MCF 10A (cell line): ENCODE results near the gene KLHL30. TPM values are rescaled to one million over a fixed set of nuclear protein-coding genes. Genes with fewer than 3 reads are reported as not detected.

Source experiments
- BruUV-seq: library from RNA; stranded (reverse); fragments of 400-500 nt; replicated peaks from 2 replicates; lab custom pipeline; 2021; lab: Mats Ljungman, UMichigan
- CTCF ChIA-PET: fragments of 300-600 bp; sonication (Branson Sonifier 250); formaldehyde crosslinking; extraction: SDS; loops from one replicate; lab custom pipeline; 2021; ENCODE audit warnings: antibody characterized with exemption, inconsistent platforms; lab: Yijun Ruan, JAX
- POLR2A ChIA-PET: fragments of 300-600, 350-650 bp; sonication (Branson Sonifier 250); formaldehyde crosslinking; extraction: SDS; loops from one replicate; lab custom pipeline; 2020; ENCODE audit warnings: antibody characterized with exemption, inconsistent platforms; lab: Yijun Ruan, JAX
- DNase-seq: peaks from one replicate; pipeline ENCODE4 v3.0.0-alpha.2; 2018; ENCODE audit not compliant: unreplicated experiment
- H3K27ac Mint-ChIP-seq: one replicate; pipeline ENCODE4 v1.8.0; 2022; ENCODE audit warnings: mild to moderate bottlenecking, low read depth, mixed read lengths; ENCODE audit not compliant: unreplicated experiment
- H3K27me3 Mint-ChIP-seq: one replicate; pipeline ENCODE4 v1.8.0; 2022; ENCODE audit warnings: mixed read lengths; ENCODE audit not compliant: insufficient read depth, unreplicated experiment
- H3K36me3 Mint-ChIP-seq: one replicate; pipeline ENCODE4 v1.8.0; 2022; ENCODE audit warnings: mild to moderate bottlenecking, moderate library complexity, mixed read lengths; ENCODE audit not compliant: insufficient read depth, unreplicated experiment
- H3K4me1 Mint-ChIP-seq: one replicate; pipeline ENCODE4 v1.8.0; 2022; ENCODE audit warnings: mixed read lengths; ENCODE audit not compliant: insufficient read depth, unreplicated experiment
- H3K4me3 Mint-ChIP-seq: one replicate; pipeline ENCODE4 v1.8.0; 2022; ENCODE audit warnings: mild to moderate bottlenecking, moderate library complexity, mixed read lengths; ENCODE audit not compliant: unreplicated experiment
- H3K9me3 Mint-ChIP-seq: one replicate; pipeline ENCODE4 v1.8.0; 2022; ENCODE audit warnings: mixed read lengths; ENCODE audit not compliant: unreplicated experiment
- intact Hi-C: fragments of 100-400 bp; cut with micrococcal nuclease; formaldehyde crosslinking; loops from 2 replicates; pipeline ENCODE4 v1.14.1; 2022
- total RNA-seq: library from RNA; stranded (reverse); gene quantifications from 2 replicates; pipeline ENCODE4 v1.2.3, GENCODE V29; 2022
- TF ChIP-seq, protein P1 (sequence below): fragments of 200-600 bp; IDR thresholded peaks from one replicate; pipeline ENCODE4 v1.8.0; 2022; ENCODE audit warnings: antibody characterized with exemption, mild to moderate bottlenecking; ENCODE audit not compliant: unreplicated experiment

Gene KLHL30
- total RNA-seq, 1 experiment from 2014 or later, result 0.35 TPM

DNA sequence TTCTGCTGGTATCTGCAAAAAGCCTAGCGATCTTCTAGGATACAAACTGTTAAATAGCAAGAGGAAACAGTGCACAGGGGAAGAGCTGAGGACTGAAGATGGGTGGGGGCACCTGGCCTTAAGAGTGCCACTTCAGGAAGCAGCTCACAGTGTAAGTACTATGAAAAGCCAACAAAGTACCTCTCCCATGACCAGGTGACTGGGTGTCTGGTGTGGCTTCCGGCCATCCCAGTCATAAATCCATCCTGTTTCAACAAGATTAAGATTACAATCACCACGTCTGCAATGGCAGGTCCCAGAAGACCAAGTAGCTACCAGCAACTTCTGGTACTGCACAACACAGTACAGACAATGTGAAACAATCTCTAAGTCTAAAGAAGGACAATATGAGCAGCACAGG lies 36.2 kb downstream of the KLHL30 start:
- Mint-ChIP-seq H3K36me3 (peaks cover 92% of the 10 kb centered on the region), H3K4me1 (peaks cover 16% of the 10 kb centered on the region), H3K27ac (no peak overlapping the region), H3K4me3 (no peak overlapping the region), H3K9me3 (no peaks in the 10 kb centered on the region), H3K27me3 (no peaks in the 10 kb centered on the region)
- no TSS peak for BruUV-seq
- ChIA-PET CTCF (no interaction called here), POLR2A (interaction anchor here (2.8 kb wide), 1 partner anchor 28 kb away, joined by 18 read pairs; the partner anchor contains the start of gene ILKAP)
- no peak for DNase-seq
- TF ChIP-seq, protein P1, sequence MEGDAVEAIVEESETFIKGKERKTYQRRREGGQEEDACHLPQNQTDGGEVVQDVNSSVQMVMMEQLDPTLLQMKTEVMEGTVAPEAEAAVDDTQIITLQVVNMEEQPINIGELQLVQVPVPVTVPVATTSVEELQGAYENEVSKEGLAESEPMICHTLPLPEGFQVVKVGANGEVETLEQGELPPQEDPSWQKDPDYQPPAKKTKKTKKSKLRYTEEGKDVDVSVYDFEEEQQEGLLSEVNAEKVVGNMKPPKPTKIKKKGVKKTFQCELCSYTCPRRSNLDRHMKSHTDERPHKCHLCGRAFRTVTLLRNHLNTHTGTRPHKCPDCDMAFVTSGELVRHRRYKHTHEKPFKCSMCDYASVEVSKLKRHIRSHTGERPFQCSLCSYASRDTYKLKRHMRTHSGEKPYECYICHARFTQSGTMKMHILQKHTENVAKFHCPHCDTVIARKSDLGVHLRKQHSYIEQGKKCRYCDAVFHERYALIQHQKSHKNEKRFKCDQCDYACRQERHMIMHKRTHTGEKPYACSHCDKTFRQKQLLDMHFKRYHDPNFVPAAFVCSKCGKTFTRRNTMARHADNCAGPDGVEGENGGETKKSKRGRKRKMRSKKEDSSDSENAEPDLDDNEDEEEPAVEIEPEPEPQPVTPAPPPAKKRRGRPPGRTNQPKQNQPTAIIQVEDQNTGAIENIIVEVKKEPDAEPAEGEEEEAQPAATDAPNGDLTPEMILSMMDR, result no peak
- intact Hi-C loops, result no loop called here

DNA sequence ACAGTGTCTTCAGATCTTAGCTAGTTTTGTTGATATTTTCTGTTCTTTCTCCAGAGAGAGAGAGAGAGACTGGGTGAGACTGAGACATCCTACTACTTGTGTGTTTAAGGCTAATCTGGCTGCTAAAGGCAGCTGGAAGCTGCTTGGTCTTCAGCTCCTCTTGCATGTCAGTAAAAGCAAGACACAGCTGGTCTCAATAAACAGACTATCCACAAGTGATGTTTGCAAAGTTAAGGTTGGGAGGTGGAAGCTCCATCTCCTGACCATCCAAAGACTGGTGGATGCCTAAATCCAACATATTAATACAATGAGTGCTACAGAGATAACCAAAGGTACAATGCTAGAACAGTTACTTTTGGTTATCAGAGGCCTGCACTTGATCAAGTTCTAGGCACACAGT lies 38.1 kb downstream of the KLHL30 start:
- ChIA-PET CTCF (interaction anchor here (0.6 kb wide), 2 partner anchors 15 to 31 kb away, joined by 3 read pairs; no protein-coding TSS in a partner anchor), POLR2A (interaction anchor here (0.8 to 2.8 kb wide), 2 partner anchors 18 to 26 kb away, joined by 3 to 18 read pairs; partner anchors contain the start of gene ILKAP)
- no peak for DNase-seq
- peaks cover 5% of the 10 kb centered on the region for H3K4me1 Mint-ChIP-seq
- BruUV-seq, result no TSS peak
- H3K27me3 Mint-ChIP-seq, result no peaks in the 10 kb centered on the region
- no peak overlapping the region for H3K4me3 Mint-ChIP-seq
- TF ChIP-seq, protein P1, result no peak
- no peaks in the 10 kb centered on the region for H3K9me3 Mint-ChIP-seq
- no peak overlapping the region for H3K27ac Mint-ChIP-seq
- intact Hi-C loops, result no loop called here
- peaks cover 98% of the 10 kb centered on the region for H3K36me3 Mint-ChIP-seq

DNA sequence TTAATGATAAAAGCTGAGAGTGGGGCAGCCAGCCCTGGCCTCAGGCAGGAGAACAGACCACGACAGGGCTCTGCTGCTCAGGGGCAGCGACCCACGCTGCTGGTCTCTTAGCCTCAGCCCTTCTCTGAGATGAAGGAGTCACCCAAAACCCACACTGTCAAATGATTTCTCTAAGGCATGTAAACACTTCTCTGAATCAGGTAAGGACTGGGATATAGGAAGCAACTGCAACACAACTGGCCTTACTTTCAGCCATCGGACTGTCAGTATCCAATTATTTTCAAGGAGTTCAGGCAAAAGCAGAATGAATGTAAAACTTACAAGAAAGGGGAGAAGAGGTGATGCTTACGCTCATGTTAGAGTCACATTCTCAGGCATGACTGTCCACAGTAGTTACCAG lies 42.1 kb downstream of the KLHL30 start:
- DNase-seq, result no peak
- ChIA-PET POLR2A (interaction anchor here (0.7 kb wide), 1 partner anchor 590 kb away, joined by 3 read pairs; no protein-coding TSS in a partner anchor), CTCF (interaction anchor here (0.6 kb wide), 1 partner anchor 280 kb away, joined by 3 read pairs; no protein-coding TSS in a partner anchor)
- no peak overlapping the region for H3K27ac Mint-ChIP-seq
- no TSS peak for BruUV-seq
- H3K4me3 Mint-ChIP-seq, result no peak overlapping the region
- TF ChIP-seq, protein P1, result no peak
- H3K27me3 Mint-ChIP-seq, result no peaks in the 10 kb centered on the region
- no peaks in the 10 kb centered on the region for H3K9me3 Mint-ChIP-seq
- H3K36me3 Mint-ChIP-seq, result peaks cover 99% of the 10 kb centered on the region
- H3K4me1 Mint-ChIP-seq, result no peaks in the 10 kb centered on the region
- intact Hi-C loops, result no loop called here

DNA sequence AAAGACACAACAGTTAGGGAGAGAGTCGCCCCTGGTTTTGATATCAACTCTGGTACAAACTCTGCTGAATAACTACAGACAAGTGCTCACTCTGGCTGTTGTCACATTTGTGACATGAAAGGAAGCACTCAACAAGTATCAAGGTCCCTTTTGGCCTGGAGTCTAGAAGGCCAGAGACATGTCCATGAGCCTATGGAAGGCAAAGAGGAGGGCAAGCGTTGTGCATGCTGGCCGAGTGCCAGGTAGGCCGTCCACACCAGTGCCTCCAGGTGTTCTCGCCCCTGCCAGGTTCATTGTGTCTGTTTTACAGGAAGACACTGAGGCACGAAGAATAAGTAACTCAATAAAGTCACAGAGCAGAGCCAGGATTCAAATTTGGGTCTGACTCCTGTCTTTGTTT lies 43.9 kb downstream of the KLHL30 start:
- no TSS peak for BruUV-seq
- Mint-ChIP-seq H3K4me1 (no peaks in the 10 kb centered on the region), H3K27ac (no peak overlapping the region), H3K9me3 (no peaks in the 10 kb centered on the region), H3K4me3 (no peak overlapping the region), H3K36me3 (peaks cover 99% of the 10 kb centered on the region), H3K27me3 (no peaks in the 10 kb centered on the region)
- CTCF ChIA-PET, result no interaction called here
- intact Hi-C loops, result no loop called here
- DNase-seq, result no peak
- TF ChIP-seq, protein P1, result no peak
- POLR2A ChIA-PET, result no interaction called here
